ENCODE measurements around the gene RHBDF2.

GRCh38 chr17:76434870-76435269 lies 66.4 kb downstream of the RHBDF2 start:
- TF ChIP-seq CTCF (optimal IDR thresholded peaks at IDR 0.05 in 1 of 3, IDR thresholded peaks at IDR 0.05 in 1 of 3, conservative IDR thresholded peaks at IDR 0.05 in 1 of 3; ENCODE audit: extremely low read depth in 1 of 3, insufficient read depth in 2 of 3, low read length in 3 of 3) (no peak), EZH2 (IDR thresholded peaks at IDR 0.05; ENCODE audit: low read length) (no peak)

All from keratinocyte (primary cell).